K562 (cell line): ENCODE measurements around the gene PRSS23. TPM values are rescaled to one million over a fixed set of nuclear protein-coding genes. Genes with fewer than 3 reads are reported as not detected.

Source experiments
- ATAC-seq: fragments of 200-7000 bp; cut with Tn5 transposase; 3 replicates; pipeline ENCODE4 v1.9.1; 2020; ENCODE audit warnings: moderate library complexity
- BruUV-seq: library from RNA; stranded (reverse); fragments of 400-500 nt; replicated peaks from 2 replicates; lab custom pipeline; 2021; lab: Mats Ljungman, UMichigan
- CTCF ChIA-PET: fragments of 300-600 bp; formaldehyde crosslinking; extraction: SDS; loops from one replicate; lab custom pipeline; 2021; ENCODE audit warnings: low intra/inter-chr PET ratio; lab: Yijun Ruan, JAX
- POLR2A ChIA-PET: fragments of 300-600, 350-650 bp; sonication (Branson Sonifier 250); formaldehyde crosslinking; extraction: SDS; loops from one replicate; lab custom pipeline; 2021; ENCODE audit warnings: antibody characterized with exemption, inconsistent platforms; lab: Yijun Ruan, JAX
- DNase-seq, 4 experiments: peaks; one replicate each; pipeline versions ENCODE4 v3.0.0 to v3.0.0-alpha.2; 2011 to 2018; ENCODE audit warnings: low spot score in 3 of 4, mixed read lengths in 3 of 4; ENCODE audit errors: extremely low read depth in 1 of 4
- FAIRE-seq: peaks from 2 replicates; lab custom pipeline; 2011; peaks lifted over from hg19 to GRCh38; lab: Jason Lieb, UNC
- H2AFZ ChIP-seq: 2 replicates; pipeline ENCODE4 v1.6.0; 2011; ENCODE audit warnings: low read depth, low read length, control low read depth, inconsistent platforms
- H3K27ac ChIP-seq: fragments of 200-600 bp; 3 replicates; pipeline ENCODE4 v1.8.0; 2011; ENCODE audit warnings: low read depth, mild to moderate bottlenecking, control low read depth, inconsistent platforms, low read length, moderate library complexity, mixed read lengths; ENCODE audit errors: extremely low read depth
- H3K27me3 ChIP-seq, 2 experiments: fragments of 300-600 bp in 1 of 2; 2 replicates in 1 of 2; 3 replicates in 1 of 2; pipeline versions ENCODE4 v1.6.0 to v1.8.0; 2011; ENCODE audit warnings: inconsistent platforms in 2 of 2, low read length in 2 of 2, mild to moderate bottlenecking in 1 of 2, mixed read lengths in 1 of 2, moderate library complexity in 1 of 2; ENCODE audit not compliant: control insufficient read depth in 2 of 2, insufficient read depth in 2 of 2
- H3K36me3 ChIP-seq: fragments of 300-600 bp; 3 replicates; pipeline ENCODE4 v1.8.0; 2011; ENCODE audit warnings: mild to moderate bottlenecking, low read length, inconsistent platforms; ENCODE audit not compliant: control insufficient read depth, insufficient read depth
- H3K4me1 ChIP-seq, 2 experiments: fragments of 200-600 bp in 1 of 2; replicated peaks in 1 of 2; 2 replicates in 1 of 2; 3 replicates in 1 of 2; pipeline versions ENCODE4 v1.5.1 to v1.8.0; 2011; ENCODE audit warnings: inconsistent platforms in 2 of 2, low read length in 2 of 2, mild to moderate bottlenecking in 1 of 2, mixed read lengths in 1 of 2, moderate library complexity in 1 of 2; ENCODE audit not compliant: control insufficient read depth in 2 of 2, insufficient read depth in 2 of 2
- H3K4me2 ChIP-seq: 2 replicates; pipeline ENCODE4 v1.6.1; 2011; ENCODE audit warnings: low read length, control low read depth, inconsistent platforms, mixed read lengths; ENCODE audit not compliant: insufficient read depth
- H3K4me3 ChIP-seq: fragments of 200-600 bp; sonication (generic), shearing (Covaris generic); 2 replicates; pipeline ENCODE4 v1.5.1; 2016; ENCODE audit warnings: control low read depth, inconsistent platforms
- H3K79me2 ChIP-seq: fragments of 200-600 bp; 3 replicates; pipeline ENCODE4 v1.8.0; 2011; ENCODE audit warnings: low read length, inconsistent platforms; ENCODE audit not compliant: control insufficient read depth, insufficient read depth
- H3K9ac ChIP-seq, 2 experiments: 2 replicates each; pipeline versions ENCODE4 v1.6.0 to v1.6.1; 2011; ENCODE audit warnings: low read depth in 2 of 2, low read length in 2 of 2, control low read depth in 1 of 2, inconsistent platforms in 1 of 2, mild to moderate bottlenecking in 1 of 2, mixed read lengths in 1 of 2; ENCODE audit not compliant: insufficient read depth in 1 of 2
- H3K9me1 ChIP-seq: one replicate; pipeline ENCODE4 v1.6.0; 2011; ENCODE audit warnings: inconsistent platforms, mild to moderate bottlenecking, low read length, moderate library complexity; ENCODE audit not compliant: control insufficient read depth, insufficient read depth
- H3K9me3 ChIP-seq: replicated peaks from 2 replicates; pipeline ENCODE4 v1.5.1; 2011; ENCODE audit warnings: low read depth, low read length, inconsistent platforms; ENCODE audit not compliant: control insufficient read depth, insufficient read depth
- H4K20me1 ChIP-seq: replicated peaks from 2 replicates; pipeline ENCODE4 v1.6.1; 2011; ENCODE audit warnings: low read length, inconsistent platforms, mixed read lengths; ENCODE audit not compliant: control insufficient read depth, insufficient read depth
- NCOA2 ChIP-seq, 2 experiments: fragments of 450-650 bp; IDR thresholded peaks; 2 replicates each; pipeline ENCODE4 v1.6.1; 2018; ENCODE audit warnings: mild to moderate bottlenecking in 2 of 2, moderate library complexity in 1 of 2; ENCODE audit not compliant: partially characterized antibody in 2 of 2
- YBX1 ChIP-seq: fragments of 450-650 bp; IDR thresholded peaks from 2 replicates; pipeline ENCODE4 v1.7.1; 2016; ENCODE audit warnings: mild to moderate bottlenecking
- WGBS: fragments of 100-300 bp; shearing (Covaris generic); methylation state at CpG from one replicate; pipeline ENCODE4 v1.1.6; 2016; ENCODE audit warnings: low coverage, mixed read lengths; ENCODE audit not compliant: insufficient coverage; ENCODE audit errors: missing lambda C conversion rate; 5-methylcytosine and 5-hydroxymethylcytosine counted together
- in situ Hi-C: fragments of 300-500 bp; cut with MboI; formaldehyde crosslinking; loops from 4 replicates; pipeline ENCODE4 v1.15.0; 2018; ENCODE audit warnings: inconsistent platforms, mixed read lengths
- intact Hi-C: fragments of 100-400 bp; cut with micrococcal nuclease; formaldehyde crosslinking; loops from 2 replicates; pipeline ENCODE4 v1.14.2; 2022
- polyA plus RNA-seq, 8 experiments: library from polyadenylated mRNA; depleted of rRNA in 4 of 8; stranded (reverse) in 5 of 8; unstranded in 3 of 8; fragments of >200 nt; fragmentation: Nextera tagmentation in 2 of 8; fragmentation: Illumina TruSeq in 1 of 8; extraction: Ambion mirVana in 2 of 8; extraction: Trizol in 1 of 8; gene quantifications; 2 replicates each; pipeline versions ENCODE4 v1.2.1 to v1.2.3, GENCODE V29; 2011 to 2014; ENCODE audit warnings: inconsistent platforms in 1 of 8, missing spikeins in 1 of 8
- total RNA-seq, 7 experiments: library from RNA; depleted of rRNA in 6 of 7; stranded (reverse); fragments of >200 nt in 6 of 7; fragmentation: Illumina TruSeq in 2 of 7; extraction: Trizol in 2 of 7; gene quantifications; 2 replicates each; pipeline versions ENCODE4 v1.2.1 to v1.2.3, GENCODE V29; 2011 to 2021; ENCODE audit warnings: low replicate concordance in 1 of 7
- TF ChIP-seq, protein P1 (sequence below): fragments of 200-600 bp; sonication (generic); IDR thresholded peaks from one replicate; pipeline ENCODE4 v1.6.1; 2012; ENCODE audit warnings: mild to moderate bottlenecking, low read depth, low read length, inconsistent platforms

PRSS23 gene
- total and polyA plus RNA-seq, 9 of the 15 experiments (the other 6 are each of a cell fraction or from before 2014, with no cell fraction given) = 0.04 to 0.51 (median 0.11) TPM; not detected in 2

DNA sequence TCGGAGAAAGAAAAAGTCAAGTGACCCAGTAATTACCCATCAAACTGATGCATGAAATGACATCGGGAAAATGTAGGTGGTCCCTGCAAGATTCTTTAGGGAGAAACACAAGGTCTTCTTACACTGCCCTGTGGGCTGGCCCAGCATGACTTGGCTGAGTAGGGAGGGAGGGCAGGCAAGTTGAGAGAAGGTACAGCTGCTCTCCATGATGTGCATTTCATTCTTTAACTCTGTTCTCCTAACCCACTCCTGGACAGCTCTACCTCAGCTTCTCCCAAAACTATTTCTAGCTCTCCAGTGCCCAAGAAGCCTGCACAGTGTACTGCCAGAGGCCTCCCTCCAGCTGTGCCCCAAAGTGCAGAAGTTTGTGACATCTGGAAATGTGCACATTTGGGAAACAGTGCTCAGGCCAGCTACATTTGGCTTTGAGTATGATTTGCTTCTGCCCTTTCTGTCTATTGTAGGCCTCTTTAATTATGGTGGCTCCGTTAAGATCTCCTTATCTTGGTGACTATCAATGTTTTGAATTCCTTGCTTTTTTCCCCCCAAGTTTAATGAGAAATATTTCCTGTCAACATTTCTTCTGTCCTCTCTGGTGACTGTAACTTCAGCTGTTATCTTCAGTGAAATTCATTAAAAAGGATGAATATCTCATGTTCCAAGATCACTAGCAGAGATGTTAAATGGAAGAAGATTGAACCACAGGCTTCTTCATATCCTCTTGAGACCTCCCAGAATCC lies 26.7 kb upstream of the PRSS23 start:
- WGBS = 0% methylated on average over 3 of the region's 3 CpGs
- no peak overlapping the region for H3K4me2 ChIP-seq
- H3K79me2 ChIP-seq = no peaks in the 10 kb centered on the region
- H3K9me3 ChIP-seq = no peaks in the 10 kb centered on the region
- H3K27me3 ChIP-seq = peaks cover 2 to 5% of the 10 kb centered on the region in 2 experiments; a peak in 2 of 5 replicates
- FAIRE-seq (no peak), DNase-seq (no peak), ATAC-seq (no peak)
- no peak overlapping the region for H2AFZ ChIP-seq
- ChIA-PET POLR2A (no interaction called here), CTCF (no interaction called here)
- no TSS peak for BruUV-seq
- no peak overlapping the region for H3K4me3 ChIP-seq
- no peaks in the 10 kb centered on the region for H4K20me1 ChIP-seq
- in situ Hi-C loops (no loop called here), intact Hi-C loops (no loop called here)
- H3K9ac ChIP-seq = no peak overlapping the region
- TF ChIP-seq YBX1 (no peak), NCOA2 (IDR thresholded peaks at IDR 0.05; ENCODE audit: partially characterized antibody in 2 of 2) (no peak)
- TF ChIP-seq, protein P1, sequence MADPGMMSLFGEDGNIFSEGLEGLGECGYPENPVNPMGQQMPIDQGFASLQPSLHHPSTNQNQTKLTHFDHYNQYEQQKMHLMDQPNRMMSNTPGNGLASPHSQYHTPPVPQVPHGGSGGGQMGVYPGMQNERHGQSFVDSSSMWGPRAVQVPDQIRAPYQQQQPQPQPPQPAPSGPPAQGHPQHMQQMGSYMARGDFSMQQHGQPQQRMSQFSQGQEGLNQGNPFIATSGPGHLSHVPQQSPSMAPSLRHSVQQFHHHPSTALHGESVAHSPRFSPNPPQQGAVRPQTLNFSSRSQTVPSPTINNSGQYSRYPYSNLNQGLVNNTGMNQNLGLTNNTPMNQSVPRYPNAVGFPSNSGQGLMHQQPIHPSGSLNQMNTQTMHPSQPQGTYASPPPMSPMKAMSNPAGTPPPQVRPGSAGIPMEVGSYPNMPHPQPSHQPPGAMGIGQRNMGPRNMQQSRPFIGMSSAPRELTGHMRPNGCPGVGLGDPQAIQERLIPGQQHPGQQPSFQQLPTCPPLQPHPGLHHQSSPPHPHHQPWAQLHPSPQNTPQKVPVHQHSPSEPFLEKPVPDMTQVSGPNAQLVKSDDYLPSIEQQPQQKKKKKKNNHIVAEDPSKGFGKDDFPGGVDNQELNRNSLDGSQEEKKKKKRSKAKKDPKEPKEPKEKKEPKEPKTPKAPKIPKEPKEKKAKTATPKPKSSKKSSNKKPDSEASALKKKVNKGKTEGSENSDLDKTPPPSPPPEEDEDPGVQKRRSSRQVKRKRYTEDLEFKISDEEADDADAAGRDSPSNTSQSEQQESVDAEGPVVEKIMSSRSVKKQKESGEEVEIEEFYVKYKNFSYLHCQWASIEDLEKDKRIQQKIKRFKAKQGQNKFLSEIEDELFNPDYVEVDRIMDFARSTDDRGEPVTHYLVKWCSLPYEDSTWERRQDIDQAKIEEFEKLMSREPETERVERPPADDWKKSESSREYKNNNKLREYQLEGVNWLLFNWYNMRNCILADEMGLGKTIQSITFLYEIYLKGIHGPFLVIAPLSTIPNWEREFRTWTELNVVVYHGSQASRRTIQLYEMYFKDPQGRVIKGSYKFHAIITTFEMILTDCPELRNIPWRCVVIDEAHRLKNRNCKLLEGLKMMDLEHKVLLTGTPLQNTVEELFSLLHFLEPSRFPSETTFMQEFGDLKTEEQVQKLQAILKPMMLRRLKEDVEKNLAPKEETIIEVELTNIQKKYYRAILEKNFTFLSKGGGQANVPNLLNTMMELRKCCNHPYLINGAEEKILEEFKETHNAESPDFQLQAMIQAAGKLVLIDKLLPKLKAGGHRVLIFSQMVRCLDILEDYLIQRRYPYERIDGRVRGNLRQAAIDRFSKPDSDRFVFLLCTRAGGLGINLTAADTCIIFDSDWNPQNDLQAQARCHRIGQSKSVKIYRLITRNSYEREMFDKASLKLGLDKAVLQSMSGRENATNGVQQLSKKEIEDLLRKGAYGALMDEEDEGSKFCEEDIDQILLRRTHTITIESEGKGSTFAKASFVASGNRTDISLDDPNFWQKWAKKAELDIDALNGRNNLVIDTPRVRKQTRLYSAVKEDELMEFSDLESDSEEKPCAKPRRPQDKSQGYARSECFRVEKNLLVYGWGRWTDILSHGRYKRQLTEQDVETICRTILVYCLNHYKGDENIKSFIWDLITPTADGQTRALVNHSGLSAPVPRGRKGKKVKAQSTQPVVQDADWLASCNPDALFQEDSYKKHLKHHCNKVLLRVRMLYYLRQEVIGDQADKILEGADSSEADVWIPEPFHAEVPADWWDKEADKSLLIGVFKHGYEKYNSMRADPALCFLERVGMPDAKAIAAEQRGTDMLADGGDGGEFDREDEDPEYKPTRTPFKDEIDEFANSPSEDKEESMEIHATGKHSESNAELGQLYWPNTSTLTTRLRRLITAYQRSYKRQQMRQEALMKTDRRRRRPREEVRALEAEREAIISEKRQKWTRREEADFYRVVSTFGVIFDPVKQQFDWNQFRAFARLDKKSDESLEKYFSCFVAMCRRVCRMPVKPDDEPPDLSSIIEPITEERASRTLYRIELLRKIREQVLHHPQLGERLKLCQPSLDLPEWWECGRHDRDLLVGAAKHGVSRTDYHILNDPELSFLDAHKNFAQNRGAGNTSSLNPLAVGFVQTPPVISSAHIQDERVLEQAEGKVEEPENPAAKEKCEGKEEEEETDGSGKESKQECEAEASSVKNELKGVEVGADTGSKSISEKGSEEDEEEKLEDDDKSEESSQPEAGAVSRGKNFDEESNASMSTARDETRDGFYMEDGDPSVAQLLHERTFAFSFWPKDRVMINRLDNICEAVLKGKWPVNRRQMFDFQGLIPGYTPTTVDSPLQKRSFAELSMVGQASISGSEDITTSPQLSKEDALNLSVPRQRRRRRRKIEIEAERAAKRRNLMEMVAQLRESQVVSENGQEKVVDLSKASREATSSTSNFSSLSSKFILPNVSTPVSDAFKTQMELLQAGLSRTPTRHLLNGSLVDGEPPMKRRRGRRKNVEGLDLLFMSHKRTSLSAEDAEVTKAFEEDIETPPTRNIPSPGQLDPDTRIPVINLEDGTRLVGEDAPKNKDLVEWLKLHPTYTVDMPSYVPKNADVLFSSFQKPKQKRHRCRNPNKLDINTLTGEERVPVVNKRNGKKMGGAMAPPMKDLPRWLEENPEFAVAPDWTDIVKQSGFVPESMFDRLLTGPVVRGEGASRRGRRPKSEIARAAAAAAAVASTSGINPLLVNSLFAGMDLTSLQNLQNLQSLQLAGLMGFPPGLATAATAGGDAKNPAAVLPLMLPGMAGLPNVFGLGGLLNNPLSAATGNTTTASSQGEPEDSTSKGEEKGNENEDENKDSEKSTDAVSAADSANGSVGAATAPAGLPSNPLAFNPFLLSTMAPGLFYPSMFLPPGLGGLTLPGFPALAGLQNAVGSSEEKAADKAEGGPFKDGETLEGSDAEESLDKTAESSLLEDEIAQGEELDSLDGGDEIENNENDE = no peak
- H3K36me3 ChIP-seq = no peaks in the 10 kb centered on the region
- H3K4me1 ChIP-seq = no peaks in the 10 kb centered on the region
- H3K9me1 ChIP-seq = no peaks in the 10 kb centered on the region
- no peak overlapping the region for H3K27ac ChIP-seq
